Upper lobe of left lung (tissue), 4 donors: ENCODE measurements around the gene SCUBE2.

Experiments
- EP300 ChIP-seq, 4 donors: sonication (generic); formaldehyde crosslinking; IDR thresholded peaks; one replicate each; pipeline ENCODE4 v1.5.1; 2017; ENCODE audit warnings: antibody characterized with exemption in 4 of 4, control low read depth in 2 of 4
- POLR2A ChIP-seq, 4 donors: fragments of 450-650 bp; IDR thresholded peaks; one replicate each; pipeline ENCODE4 v1.5.1; 2016 to 2017; ENCODE audit warnings: antibody characterized with exemption in 4 of 4, mild to moderate bottlenecking in 2 of 4
- POLR2AphosphoS5 ChIP-seq, 2 donors: sonication (generic); formaldehyde crosslinking; IDR thresholded peaks; one replicate each; pipeline ENCODE4 v1.5.1; 2017; ENCODE audit warnings: antibody characterized with exemption in 2 of 2
- TF ChIP-seq, protein P1 (sequence below), 6 experiments: fragments of 450-650 bp in 4 of 6; fragments of 200-600 bp in 2 of 6; sonication (generic) in 2 of 6; IDR thresholded peaks; one replicate each; pipeline ENCODE4 v1.5.1; 2016 to 2019; ENCODE audit warnings: antibody characterized with exemption in 6 of 6

DNA sequence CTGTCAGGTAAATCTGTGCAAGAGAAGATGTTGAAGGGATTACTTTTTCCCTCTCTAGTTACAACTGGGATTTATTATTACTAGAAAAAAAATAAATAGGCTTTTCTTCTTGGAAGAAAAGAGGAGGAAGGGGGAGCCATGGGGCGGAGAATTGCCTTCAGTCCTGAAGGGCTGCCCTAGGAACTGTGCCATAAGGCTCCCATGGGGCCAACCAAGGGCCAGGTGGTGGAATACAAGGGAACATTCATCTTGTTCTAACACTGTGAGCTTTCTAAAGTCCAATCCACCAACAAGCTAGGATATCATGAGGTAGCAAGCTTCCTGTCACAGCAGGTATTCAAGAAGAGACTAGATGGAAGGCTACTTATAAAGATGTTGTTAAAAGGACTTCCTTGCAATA lies 62.8 kb downstream of the SCUBE2 start:
- TF ChIP-seq, protein P1, sequence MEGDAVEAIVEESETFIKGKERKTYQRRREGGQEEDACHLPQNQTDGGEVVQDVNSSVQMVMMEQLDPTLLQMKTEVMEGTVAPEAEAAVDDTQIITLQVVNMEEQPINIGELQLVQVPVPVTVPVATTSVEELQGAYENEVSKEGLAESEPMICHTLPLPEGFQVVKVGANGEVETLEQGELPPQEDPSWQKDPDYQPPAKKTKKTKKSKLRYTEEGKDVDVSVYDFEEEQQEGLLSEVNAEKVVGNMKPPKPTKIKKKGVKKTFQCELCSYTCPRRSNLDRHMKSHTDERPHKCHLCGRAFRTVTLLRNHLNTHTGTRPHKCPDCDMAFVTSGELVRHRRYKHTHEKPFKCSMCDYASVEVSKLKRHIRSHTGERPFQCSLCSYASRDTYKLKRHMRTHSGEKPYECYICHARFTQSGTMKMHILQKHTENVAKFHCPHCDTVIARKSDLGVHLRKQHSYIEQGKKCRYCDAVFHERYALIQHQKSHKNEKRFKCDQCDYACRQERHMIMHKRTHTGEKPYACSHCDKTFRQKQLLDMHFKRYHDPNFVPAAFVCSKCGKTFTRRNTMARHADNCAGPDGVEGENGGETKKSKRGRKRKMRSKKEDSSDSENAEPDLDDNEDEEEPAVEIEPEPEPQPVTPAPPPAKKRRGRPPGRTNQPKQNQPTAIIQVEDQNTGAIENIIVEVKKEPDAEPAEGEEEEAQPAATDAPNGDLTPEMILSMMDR (IDR thresholded peaks at IDR 0.05) = no peak
- TF ChIP-seq POLR2A (IDR thresholded peaks at IDR 0.05) (no peak), POLR2AphosphoS5 (IDR thresholded peaks at IDR 0.05) (no peak), EP300 (IDR thresholded peaks at IDR 0.05) (no peak)
